PFSK-1 (cell line): ENCODE data around the gene BICD1.

Experiments used
- POLR2AphosphoS5 ChIP-seq: IDR thresholded peaks from 2 replicates; pipeline ENCODE4 v1.6.1; 2012; ENCODE audit warnings: low read depth, mild to moderate bottlenecking, control low read depth, low read length, moderate library complexity
- REST ChIP-seq, 2 experiments: IDR thresholded peaks; 2 replicates each; pipeline versions ENCODE4 v1.6.1 to v1.8.0; 2011 to 2012; ENCODE audit warnings: low read depth in 2 of 2, low read length in 2 of 2, control low read depth in 1 of 2, inconsistent platforms in 1 of 2, mild to moderate bottlenecking in 1 of 2, moderate library complexity in 1 of 2; ENCODE audit not compliant: insufficient read depth in 1 of 2
- SIN3A ChIP-seq: IDR thresholded peaks from 2 replicates; pipeline ENCODE4 v1.6.1; 2012; ENCODE audit warnings: mild to moderate bottlenecking, low read length, moderate library complexity, borderline replicate concordance; ENCODE audit not compliant: insufficient read depth

DNA sequence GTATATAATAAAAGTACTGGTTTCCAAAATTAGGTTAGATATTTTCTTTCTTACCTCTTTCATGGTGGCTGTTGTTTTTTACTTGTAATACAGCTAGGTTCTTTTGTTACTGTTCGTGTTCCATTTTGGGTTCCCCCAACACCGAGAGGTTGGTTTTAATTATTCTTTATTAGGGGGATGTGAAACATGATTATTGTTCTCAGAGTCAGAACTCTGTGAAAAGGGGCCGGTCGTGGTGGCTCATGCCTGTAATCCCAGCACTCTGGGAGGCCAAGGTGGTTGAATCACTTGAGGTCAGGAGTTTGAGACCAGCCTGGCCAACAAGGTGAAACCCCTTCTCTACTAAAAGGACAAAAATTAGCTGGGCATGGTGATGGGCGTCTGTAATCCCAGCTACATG lies 108.1 kb downstream of the BICD1 start:
- TF ChIP-seq POLR2AphosphoS5 = no peak
- no peak for TF ChIP-seq REST (IDR thresholded peaks at IDR 0.05; ENCODE audit: insufficient read depth in 1 of 2, low read depth in 2 of 2, low read length in 2 of 2)
- TF ChIP-seq SIN3A = no peak
